Measurements from ENCODE around the gene VPS37C. TPM values are rescaled to one million over a fixed set of nuclear protein-coding genes. Genes with fewer than 3 reads are reported as not detected.

VPS37C gene
- total RNA-seq, 2 experiments from 2014 or later: 6.1 to 7.5 TPM

GRCh38 chr11:61147791-61148620 lies 13.2 kb downstream of the VPS37C start:
- Mint-ChIP-seq H3K4me1 (no peaks in the 10 kb centered on the region), H3K9me3 (no peaks in the 10 kb centered on the region), H3K27ac (no peak overlapping the region), H3K4me3 (no peak overlapping the region), H3K27me3 (no peaks in the 10 kb centered on the region), H3K36me3 (ENCODE audit: low read depth) (no peaks in the 10 kb centered on the region)
- CTCF ChIA-PET: interaction anchor here (1.0 to 1.9 kb wide), 2 partner anchors 18 to 39 kb away, joined by 3 to 5 read pairs; no protein-coding TSS in a partner anchor
- POLR2A ChIA-PET: no interaction called here
- DNase-seq: no peak

- DNase-seq: no peak
- Mint-ChIP-seq H3K27me3 (no peaks in the 10 kb centered on the region), H3K4me3 (no peak overlapping the region), H3K4me1 (no peaks in the 10 kb centered on the region), H3K9me3 (no peaks in the 10 kb centered on the region), H3K36me3 (ENCODE audit: low read depth) (no peaks in the 10 kb centered on the region), H3K27ac (no peak overlapping the region)
- ChIA-PET POLR2A (no interaction called here), CTCF (interaction anchor here (1.9 kb wide), 1 partner anchor 40 kb away, joined by 5 read pairs; no protein-coding TSS in a partner anchor)
Measured at GRCh38 chr11:61147271-61147670, 14.0 kb downstream of the VPS37C start.

GRCh38 chr11:61146416-61146815 lies 14.8 kb downstream of the VPS37C start:
- H3K4me1 Mint-ChIP-seq: no peaks in the 10 kb centered on the region
- ChIA-PET CTCF (no interaction called here), POLR2A (no interaction called here)
- no peaks in the 10 kb centered on the region for H3K36me3 Mint-ChIP-seq (ENCODE audit: low read depth)
- no peaks in the 10 kb centered on the region for H3K27me3 Mint-ChIP-seq
- no peak overlapping the region for H3K4me3 Mint-ChIP-seq
- no peak overlapping the region for H3K27ac Mint-ChIP-seq
- no peaks in the 10 kb centered on the region for H3K9me3 Mint-ChIP-seq
- DNase-seq: no peak

GRCh38 chr11:61145228-61146005 lies 15.8 kb downstream of the VPS37C start:
- POLR2A ChIA-PET: no interaction called here
- no peaks in the 10 kb centered on the region for H3K9me3 Mint-ChIP-seq
- CTCF ChIA-PET: interaction anchor here (1.0 kb wide), 1 partner anchor 42 kb away, joined by 3 read pairs; no protein-coding TSS in a partner anchor
- DNase-seq: no peak
- H3K36me3 Mint-ChIP-seq (ENCODE audit: low read depth): no peaks in the 10 kb centered on the region
- H3K27ac Mint-ChIP-seq: no peak overlapping the region
- H3K4me3 Mint-ChIP-seq: no peak overlapping the region
- no peaks in the 10 kb centered on the region for H3K4me1 Mint-ChIP-seq
- H3K27me3 Mint-ChIP-seq: no peaks in the 10 kb centered on the region

GRCh38 chr11:61144511-61145179 lies 16.6 kb downstream of the VPS37C start:
- no peak for DNase-seq
- Mint-ChIP-seq H3K4me3 (no peak overlapping the region), H3K4me1 (no peaks in the 10 kb centered on the region), H3K27me3 (no peaks in the 10 kb centered on the region), H3K27ac (no peak overlapping the region), H3K9me3 (no peaks in the 10 kb centered on the region), H3K36me3 (ENCODE audit: low read depth) (no peaks in the 10 kb centered on the region)
- POLR2A ChIA-PET: no interaction called here
- CTCF ChIA-PET: interaction anchor here (1.0 kb wide), 1 partner anchor 42 kb away, joined by 3 read pairs; no protein-coding TSS in a partner anchor

GRCh38 chr11:61142424-61142823 lies 18.8 kb downstream of the VPS37C start:
- ChIA-PET POLR2A (interaction anchor here (0.9 kb wide), 1 partner anchor 12 kb away, joined by 3 read pairs; no protein-coding TSS in a partner anchor), CTCF (no interaction called here)
- no peak for DNase-seq
- Mint-ChIP-seq H3K36me3 (ENCODE audit: low read depth) (no peaks in the 10 kb centered on the region), H3K9me3 (no peaks in the 10 kb centered on the region), H3K4me1 (no peaks in the 10 kb centered on the region), H3K4me3 (no peak overlapping the region), H3K27me3 (no peaks in the 10 kb centered on the region), H3K27ac (no peak overlapping the region)

GRCh38 chr11:61141601-61142028 lies 19.6 kb downstream of the VPS37C start:
- H3K36me3 Mint-ChIP-seq (ENCODE audit: low read depth): no peaks in the 10 kb centered on the region
- no peak for DNase-seq
- POLR2A ChIA-PET: interaction anchor here (0.9 kb wide), 1 partner anchor 11 kb away, joined by 3 read pairs; no protein-coding TSS in a partner anchor
- no peaks in the 10 kb centered on the region for H3K27me3 Mint-ChIP-seq
- H3K4me3 Mint-ChIP-seq: no peak overlapping the region
- no peaks in the 10 kb centered on the region for H3K4me1 Mint-ChIP-seq
- CTCF ChIA-PET: interaction anchor here (0.8 kb wide), 1 partner anchor 172 kb away, joined by 3 read pairs; no protein-coding TSS in a partner anchor
- no peak overlapping the region for H3K27ac Mint-ChIP-seq
- no peaks in the 10 kb centered on the region for H3K9me3 Mint-ChIP-seq

- CTCF ChIA-PET: no interaction called here
- H3K4me3 Mint-ChIP-seq: no peak overlapping the region
- POLR2A ChIA-PET: no interaction called here
Measured at GRCh38 chr11:61140416-61140815, 20.8 kb downstream of the VPS37C start.

GRCh38 chr11:61139387-61139786 lies 21.8 kb downstream of the VPS37C start:
- no peak for DNase-seq
- Mint-ChIP-seq H3K27me3 (no peaks in the 10 kb centered on the region), H3K36me3 (ENCODE audit: low read depth) (no peaks in the 10 kb centered on the region), H3K4me3 (no peak overlapping the region), H3K27ac (no peak overlapping the region), H3K9me3 (no peaks in the 10 kb centered on the region), H3K4me1 (no peaks in the 10 kb centered on the region)
- POLR2A ChIA-PET: interaction anchor here (0.6 kb wide), 1 partner anchor 286 kb away, joined by 3 read pairs; no protein-coding TSS in a partner anchor
- CTCF ChIA-PET: no interaction called here

More at GRCh38 chr11:61140416-61140815, 20.8 kb downstream of the VPS37C start:
- Mint-ChIP-seq H3K9me3 (no peaks in the 10 kb centered on the region), H3K36me3 (ENCODE audit: low read depth) (no peaks in the 10 kb centered on the region), H3K27me3 (no peaks in the 10 kb centered on the region), H3K27ac (no peak overlapping the region), H3K4me1 (no peaks in the 10 kb centered on the region)
- no peak for DNase-seq

GRCh38 chr11:61138935-61139334 lies 22.3 kb downstream of the VPS37C start:
- Mint-ChIP-seq H3K27ac (no peak overlapping the region), H3K27me3 (no peaks in the 10 kb centered on the region), H3K36me3 (ENCODE audit: low read depth) (no peaks in the 10 kb centered on the region), H3K4me1 (no peaks in the 10 kb centered on the region), H3K4me3 (no peak overlapping the region), H3K9me3 (no peaks in the 10 kb centered on the region)
- CTCF ChIA-PET: no interaction called here
- no peak for DNase-seq
- POLR2A ChIA-PET: no interaction called here

- no peak for DNase-seq
- H3K4me3 Mint-ChIP-seq: no peak overlapping the region
- H3K4me1 Mint-ChIP-seq: peaks cover 4% of the 10 kb centered on the region
- H3K27ac Mint-ChIP-seq: no peak overlapping the region
- H3K27me3 Mint-ChIP-seq: no peaks in the 10 kb centered on the region
- no peaks in the 10 kb centered on the region for H3K9me3 Mint-ChIP-seq
- H3K36me3 Mint-ChIP-seq (ENCODE audit: low read depth): no peaks in the 10 kb centered on the region
- ChIA-PET POLR2A (no interaction called here), CTCF (interaction anchor here (0.9 kb wide), 1 partner anchor 165 kb away, joined by 3 read pairs; no protein-coding TSS in a partner anchor)
Measured at GRCh38 chr11:61134801-61135257, 26.4 kb downstream of the VPS37C start.

GRCh38 chr11:61133956-61134662 lies 27.1 kb downstream of the VPS37C start:
- Mint-ChIP-seq H3K9me3 (no peaks in the 10 kb centered on the region), H3K4me3 (no peak overlapping the region), H3K4me1 (peaks cover 11% of the 10 kb centered on the region), H3K27ac (no peak overlapping the region), H3K27me3 (no peaks in the 10 kb centered on the region), H3K36me3 (ENCODE audit: low read depth) (no peaks in the 10 kb centered on the region)
- POLR2A ChIA-PET: no interaction called here
- DNase-seq: no peak
- CTCF ChIA-PET: interaction anchor here (0.9 kb wide), 1 partner anchor 164 kb away, joined by 3 read pairs; no protein-coding TSS in a partner anchor

Data from activated CD4-positive, alpha-beta memory T cell treated with anti-CD3 and anti-CD28 coated beads, Interleukin-2, amount 10 ng/mL, durations not matched to agents 7 days and 5 days (primary cell).